B cell (primary cell): Measurements from ENCODE around the gene MED25. TPM values are rescaled to one million over a fixed set of nuclear protein-coding genes. Genes with fewer than 3 reads are reported as not detected.

Experiments
- ATAC-seq: fragments of 200-7000 bp; cut with Tn5 transposase; one replicate; pipeline ENCODE4 v1.10.0; 2021; ENCODE audit warnings: low read depth, mild to moderate bottlenecking, moderate number of reproducible peaks, moderate library complexity
- CTCF ChIA-PET: fragments of 350-600 bp; sonication (Branson Sonifier 250); formaldehyde crosslinking; loops from one replicate; lab custom pipeline; 2021; ENCODE audit warnings: antibody characterized with exemption, inconsistent platforms; lab: Charles Lee
- POLR2A ChIA-PET: fragments of 350-600 bp; sonication (Branson Sonifier 250); formaldehyde crosslinking; loops from one replicate; lab custom pipeline; 2021; ENCODE audit warnings: antibody characterized with exemption; lab: Charles Lee
- DNase-seq: peaks from one replicate; pipeline ENCODE4 v3.0.0; 2013
- H2AFZ ChIP-seq: 2 replicates; pipeline ENCODE4 v1.6.1; 2012; ENCODE audit warnings: mild to moderate bottlenecking, low read depth, low read length; ENCODE audit not compliant: insufficient read depth, poor library complexity, severe bottlenecking
- H3K27ac ChIP-seq, 2 donors: 1 replicate in 1 of 2; 2 replicates in 1 of 2; pipeline ENCODE4 v1.5.1; 2012 to 2013; ENCODE audit warnings: low read length in 2 of 2, mild to moderate bottlenecking in 2 of 2, moderate library complexity in 1 of 2
- H3K27me3 ChIP-seq, 4 experiments: fragments of 200-600 bp in 1 of 4; sonication (generic) in 1 of 4; replicated peaks in 1 of 4; 1 replicate in 2 of 4; 2 replicates in 2 of 4; pipeline versions ENCODE4 v1.6.1 to v1.7.0; 2013 to 2016; ENCODE audit warnings: low read length in 3 of 4, mild to moderate bottlenecking in 2 of 4, mixed read lengths in 1 of 4, moderate library complexity in 1 of 4; ENCODE audit not compliant: insufficient read depth in 4 of 4, control insufficient read depth in 3 of 4; ENCODE audit errors: control extremely low read depth in 1 of 4
- H3K36me3 ChIP-seq, 2 experiments: replicated peaks in 1 of 2; 1 replicate in 1 of 2; 2 replicates in 1 of 2; pipeline versions ENCODE4 v1.6.1 to v1.7.1; 2013; ENCODE audit warnings: low read length in 1 of 2; ENCODE audit not compliant: insufficient read depth in 2 of 2, control insufficient read depth in 1 of 2; ENCODE audit errors: control extremely low read depth in 1 of 2, extremely low read depth in 1 of 2
- H3K4me1 ChIP-seq, 2 donors: fragments of 200-600 bp in 1 of 2; sonication (generic) in 1 of 2; 1 replicate in 1 of 2; 2 replicates in 1 of 2; pipeline versions ENCODE4 v1.5.1 to v1.6.1; 2013 to 2017; ENCODE audit warnings: low read length in 2 of 2; ENCODE audit not compliant: control insufficient read depth in 2 of 2, insufficient read depth in 2 of 2
- H3K4me2 ChIP-seq: replicated peaks from 2 replicates; pipeline ENCODE3; 2012; ENCODE audit warnings: mild to moderate bottlenecking, low read depth, low read length; ENCODE audit not compliant: poor library complexity, severe bottlenecking
- H3K4me3 ChIP-seq, 5 experiments: fragments of 200-600 bp in 1 of 5; sonication (generic) in 1 of 5; 1 replicate in 3 of 5; 2 replicates in 2 of 5; pipeline versions ENCODE4 v1.5.1 to v1.7.0; 2011 to 2016; ENCODE audit warnings: low read length in 4 of 5, mild to moderate bottlenecking in 4 of 5, low read depth in 2 of 5, control low read depth in 1 of 5, moderate library complexity in 1 of 5; ENCODE audit not compliant: insufficient read depth in 1 of 5; ENCODE audit errors: control extremely low read depth in 1 of 5, extremely low read depth in 1 of 5
- H3K79me2 ChIP-seq: fragments of 200-600 bp; sonication (generic); one replicate; pipeline ENCODE4 v1.6.0; 2016; ENCODE audit warnings: low read length; ENCODE audit not compliant: control insufficient read depth, insufficient read depth
- H3K9ac ChIP-seq: fragments of 200-600 bp; sonication (generic); 2 replicates; pipeline ENCODE4 v1.6.1; 2017; ENCODE audit warnings: mild to moderate bottlenecking, low read length, moderate library complexity
- H3K9me3 ChIP-seq, 3 donors: one replicate each; pipeline versions ENCODE4 v1.6.1 to v1.7.1; 2013; ENCODE audit warnings: low read length in 2 of 3; ENCODE audit not compliant: control insufficient read depth in 2 of 3, insufficient read depth in 1 of 3; ENCODE audit errors: control extremely low read depth in 1 of 3
- H4K20me1 ChIP-seq: 2 replicates; pipeline ENCODE4 v1.6.0; 2012; ENCODE audit warnings: mild to moderate bottlenecking, low read length; ENCODE audit not compliant: insufficient read depth, control insufficient read depth, poor library complexity, severe bottlenecking
- H3K27ac Mint-ChIP-seq: one replicate; pipeline ENCODE4 v1.8.0; 2021; ENCODE audit warnings: mixed read lengths
- H3K27me3 Mint-ChIP-seq: one replicate; pipeline ENCODE4 v1.8.0; 2021; ENCODE audit warnings: mixed read lengths
- H3K4me1 Mint-ChIP-seq: one replicate; pipeline ENCODE4 v1.8.0; 2021; ENCODE audit warnings: mixed read lengths
- H3K4me3 Mint-ChIP-seq: one replicate; pipeline ENCODE4 v1.8.0; 2021; ENCODE audit warnings: mixed read lengths
- H3K9me3 Mint-ChIP-seq: one replicate; pipeline ENCODE4 v1.8.0; 2022; ENCODE audit warnings: mixed read lengths; ENCODE audit not compliant: insufficient read depth
- EZH2 ChIP-seq: IDR thresholded peaks from 2 replicates; pipeline ENCODE4 v1.6.1; 2012; ENCODE audit warnings: borderline replicate concordance, low read depth, mild to moderate bottlenecking, moderate library complexity, low read length; ENCODE audit not compliant: insufficient read depth, poor library complexity, severe bottlenecking
- WGBS: methylation state at CpG from one replicate; pipeline ENCODE4 v1.1.5; 2013; ENCODE audit warnings: missing lambda C conversion rate; ENCODE audit not compliant: insufficient coverage; 5-methylcytosine and 5-hydroxymethylcytosine counted together
- intact Hi-C: fragments of 100-400 bp; cut with micrococcal nuclease; formaldehyde crosslinking; loops from one replicate; pipeline ENCODE4 v1.10.0; 2022
- polyA plus RNA-seq: library from polyadenylated mRNA; depleted of rRNA; stranded (reverse); fragments of >200 nt; gene quantifications from 2 replicates; pipeline ENCODE4 v1.2.3, GENCODE V29; 2012
- total RNA-seq, 2 donors: library from RNA; stranded (reverse); fragments of 120-200 nt in 1 of 2; gene quantifications; 1 replicate in 1 of 2; 2 replicates in 1 of 2; pipeline versions ENCODE4 v1.2.3 to v1.2.4, GENCODE V29; 2013 to 2022
- TF ChIP-seq, protein P1 (sequence below): fragments of 200-600 bp; IDR thresholded peaks from one replicate; pipeline ENCODE4 v1.8.0; 2022; ENCODE audit warnings: antibody characterized with exemption, mild to moderate bottlenecking

MED25 gene
- total and polyA plus RNA-seq, 2 donors (not counting 1 experiment from before 2014, with no cell fraction given) = 93.0 to 126 TPM

DNA sequence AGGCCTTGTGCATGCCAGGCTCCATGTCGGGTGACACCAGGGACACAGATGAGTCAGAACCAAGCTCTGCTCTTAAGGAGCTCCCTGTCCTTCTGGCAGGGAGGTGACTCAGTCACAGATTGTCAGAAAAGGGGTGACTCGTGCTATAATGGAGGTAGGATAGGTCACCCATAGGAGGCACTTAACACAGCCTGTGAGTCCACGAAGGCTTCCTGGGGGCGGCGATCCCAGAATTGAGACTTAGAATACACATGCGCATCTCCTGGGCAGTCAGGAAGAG is 24.6 kb upstream of the MED25 start:
- no peak overlapping the region for H3K27ac Mint-ChIP-seq
- H3K4me3 Mint-ChIP-seq = no peak overlapping the region
- no peak for TF ChIP-seq EZH2
- TF ChIP-seq, protein P1, sequence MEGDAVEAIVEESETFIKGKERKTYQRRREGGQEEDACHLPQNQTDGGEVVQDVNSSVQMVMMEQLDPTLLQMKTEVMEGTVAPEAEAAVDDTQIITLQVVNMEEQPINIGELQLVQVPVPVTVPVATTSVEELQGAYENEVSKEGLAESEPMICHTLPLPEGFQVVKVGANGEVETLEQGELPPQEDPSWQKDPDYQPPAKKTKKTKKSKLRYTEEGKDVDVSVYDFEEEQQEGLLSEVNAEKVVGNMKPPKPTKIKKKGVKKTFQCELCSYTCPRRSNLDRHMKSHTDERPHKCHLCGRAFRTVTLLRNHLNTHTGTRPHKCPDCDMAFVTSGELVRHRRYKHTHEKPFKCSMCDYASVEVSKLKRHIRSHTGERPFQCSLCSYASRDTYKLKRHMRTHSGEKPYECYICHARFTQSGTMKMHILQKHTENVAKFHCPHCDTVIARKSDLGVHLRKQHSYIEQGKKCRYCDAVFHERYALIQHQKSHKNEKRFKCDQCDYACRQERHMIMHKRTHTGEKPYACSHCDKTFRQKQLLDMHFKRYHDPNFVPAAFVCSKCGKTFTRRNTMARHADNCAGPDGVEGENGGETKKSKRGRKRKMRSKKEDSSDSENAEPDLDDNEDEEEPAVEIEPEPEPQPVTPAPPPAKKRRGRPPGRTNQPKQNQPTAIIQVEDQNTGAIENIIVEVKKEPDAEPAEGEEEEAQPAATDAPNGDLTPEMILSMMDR = no peak
- H3K9me3 ChIP-seq = peaks cover 0 to 3% (median 0%) of the 10 kb centered on the region in 3 donors
- ChIA-PET POLR2A (no interaction called here), CTCF (no interaction called here)
- no peak overlapping the region for H3K27ac ChIP-seq
- peaks cover 0 to 75% of the 10 kb centered on the region in 2 experiments for H3K36me3 ChIP-seq
- no peak overlapping the region for H3K4me2 ChIP-seq
- H3K4me1 Mint-ChIP-seq = no peaks in the 10 kb centered on the region
- no peak overlapping the region for H3K9ac ChIP-seq
- 90% methylated on average over 1 of the region's 6 CpGs for WGBS
- no peaks in the 10 kb centered on the region for H3K27me3 ChIP-seq
- no peaks in the 10 kb centered on the region for H3K27me3 Mint-ChIP-seq
- H3K4me1 ChIP-seq = no peaks in the 10 kb centered on the region
- H3K4me3 ChIP-seq = no peak overlapping the region
- ATAC-seq = no peak
- intact Hi-C loops = no loop called here
- no peak for DNase-seq
- H3K9me3 Mint-ChIP-seq = no peaks in the 10 kb centered on the region
- H3K79me2 ChIP-seq = peaks cover 9% of the 10 kb centered on the region
- H2AFZ ChIP-seq = no peak overlapping the region
- H4K20me1 ChIP-seq = peaks cover 6% of the 10 kb centered on the region

DNA sequence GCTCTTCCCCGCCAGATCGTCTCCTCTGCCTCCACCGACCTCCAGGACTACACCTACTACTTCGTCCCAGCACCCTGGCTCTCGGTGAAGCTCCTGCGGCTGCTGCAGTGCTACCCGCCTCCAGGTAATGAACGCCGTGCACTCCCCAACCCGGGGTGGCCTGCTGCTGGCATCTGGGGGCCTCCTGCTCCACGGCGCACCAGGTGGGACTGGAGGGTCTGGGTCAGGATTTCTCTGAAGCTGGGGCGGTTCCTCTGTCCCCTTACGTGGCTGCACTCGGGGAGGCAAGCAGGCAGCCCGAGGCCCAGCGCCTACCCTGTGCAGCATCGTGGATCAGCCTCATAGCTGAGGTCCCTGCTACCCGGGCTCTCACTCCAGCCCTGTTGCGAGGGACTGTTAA is 22.5 kb upstream of the MED25 start:
- Mint-ChIP-seq H3K27ac (no peak overlapping the region), H3K4me3 (no peak overlapping the region), H3K4me1 (no peaks in the 10 kb centered on the region), H3K9me3 (no peaks in the 10 kb centered on the region), H3K27me3 (no peaks in the 10 kb centered on the region)
- Histone ChIP-seq H3K27ac (no peak overlapping the region), H3K9ac (no peak overlapping the region), H3K4me2 (no peak overlapping the region), H3K79me2 (no peaks in the 10 kb centered on the region), H2AFZ (no peak overlapping the region), H3K4me1 (no peaks in the 10 kb centered on the region), H3K9me3 (peaks cover 0 to 3% (median 0%) of the 10 kb centered on the region in 3 donors), H3K4me3 (no peak overlapping the region), H4K20me1 (no peaks in the 10 kb centered on the region), H3K36me3 (peaks cover 0 to 86% of the 10 kb centered on the region in 2 experiments), H3K27me3 (no peaks in the 10 kb centered on the region)
- ChIA-PET CTCF (no interaction called here), POLR2A (no interaction called here)
- WGBS = 98% methylated on average over 20 of the region's 20 CpGs
- TF ChIP-seq, protein P1 = no peak
- no peak for TF ChIP-seq EZH2
- DNase-seq (no peak), ATAC-seq (no peak)
- intact Hi-C loops = no loop called here
